ENCODE measurements around the gene TSEN54.

Gene TSEN54

GRCh38 chr17:75544250-75544649 lies 27.9 kb downstream of the TSEN54 start:
- no peak for DNase-seq (ENCODE audit: low spot score)

- no peak for DNase-seq (ENCODE audit: low spot score)
Measured at GRCh38 chr17:75546181-75546580, 29.9 kb downstream of the TSEN54 start.

- no peak for DNase-seq (ENCODE audit: low spot score)
Measured at GRCh38 chr17:75547091-75547490, 30.8 kb downstream of the TSEN54 start.

DNA sequence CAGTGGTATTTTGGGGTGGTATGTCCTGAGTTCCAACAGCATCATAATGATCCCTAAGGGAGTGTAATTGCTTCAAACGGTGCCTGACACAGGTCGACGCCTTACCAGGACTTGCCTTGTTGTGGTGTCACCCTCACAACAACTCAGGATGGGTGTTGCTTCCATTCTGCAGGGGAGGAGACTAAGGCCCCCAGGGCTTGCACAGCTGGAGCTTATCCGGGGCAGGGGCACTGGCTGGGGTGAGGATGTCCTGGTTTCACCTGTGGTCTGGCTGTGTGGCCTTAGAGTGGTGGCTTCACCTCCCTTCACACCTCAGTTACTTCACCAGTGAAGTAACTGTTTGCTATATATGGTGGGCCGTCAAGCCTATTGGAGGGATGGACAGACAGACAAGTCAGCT lies 32.5 kb downstream of the TSEN54 start:
- DNase-seq (ENCODE audit: low spot score): no peak

DNA sequence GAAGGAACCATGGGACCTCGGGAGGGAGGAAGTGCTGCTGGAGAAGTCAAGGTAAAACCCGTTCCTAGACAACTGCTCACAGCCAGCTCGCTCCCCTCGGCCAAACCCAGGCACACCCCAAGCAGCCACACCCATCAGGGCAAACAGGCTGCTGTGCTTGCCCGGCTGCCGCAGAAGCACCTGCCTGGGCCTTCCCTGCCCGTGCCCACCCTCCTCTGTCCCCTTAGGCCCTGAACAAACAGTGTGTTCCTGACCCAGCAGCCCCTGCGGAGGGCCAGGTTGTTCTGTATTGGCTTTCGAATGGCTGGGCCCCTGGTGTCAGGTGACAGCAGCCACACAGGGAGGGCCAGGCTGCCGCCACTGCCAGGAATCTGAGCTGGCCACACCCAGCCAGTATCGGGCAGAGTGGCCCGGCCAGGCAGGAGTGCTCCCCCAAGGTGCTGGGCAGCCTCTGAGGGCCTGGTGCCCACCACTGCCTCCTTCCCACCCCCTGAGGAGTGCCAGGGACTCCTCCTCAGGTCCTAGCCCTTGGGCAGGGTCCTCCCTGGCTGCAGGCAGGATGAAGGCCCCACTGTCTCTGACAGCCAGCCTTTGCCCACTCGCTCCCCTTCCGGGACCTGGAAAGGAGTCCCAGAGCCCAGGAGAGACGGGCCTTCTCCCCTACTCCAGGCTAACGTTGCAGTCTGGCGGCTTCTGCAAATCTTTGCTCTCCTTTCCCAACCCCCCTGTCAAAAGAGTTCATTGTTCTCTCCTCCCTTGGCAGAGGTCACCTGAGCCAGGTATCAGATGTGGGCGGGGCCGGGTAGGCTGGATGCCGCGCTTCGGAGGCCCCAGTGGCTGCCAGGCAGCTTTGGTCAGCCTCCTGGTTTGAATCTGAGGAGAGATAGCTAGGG lies 33.2 kb downstream of the TSEN54 start:
- no peak for DNase-seq (ENCODE audit: low spot score)

DNA sequence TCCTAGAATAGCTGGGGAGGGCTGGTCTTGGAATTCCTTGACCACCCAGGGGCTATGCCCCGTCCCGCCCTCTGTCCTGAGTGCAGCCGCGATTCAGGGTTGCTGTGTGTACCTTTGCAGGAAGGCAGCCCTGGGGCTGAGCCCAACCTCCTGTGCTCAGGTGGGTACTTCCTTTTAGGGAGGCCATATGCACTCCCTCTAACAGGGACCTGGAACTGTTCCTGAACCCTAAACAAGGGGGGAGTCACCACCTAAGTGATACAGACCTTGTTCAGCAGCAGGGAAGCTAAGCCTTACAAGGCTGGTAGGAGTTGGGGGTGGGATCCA lies 33.8 kb downstream of the TSEN54 start:
- no peak for DNase-seq (ENCODE audit: low spot score)

- DNase-seq (ENCODE audit: low spot score): no peak
Measured at GRCh38 chr17:75551266-75551665, 34.9 kb downstream of the TSEN54 start.

DNA sequence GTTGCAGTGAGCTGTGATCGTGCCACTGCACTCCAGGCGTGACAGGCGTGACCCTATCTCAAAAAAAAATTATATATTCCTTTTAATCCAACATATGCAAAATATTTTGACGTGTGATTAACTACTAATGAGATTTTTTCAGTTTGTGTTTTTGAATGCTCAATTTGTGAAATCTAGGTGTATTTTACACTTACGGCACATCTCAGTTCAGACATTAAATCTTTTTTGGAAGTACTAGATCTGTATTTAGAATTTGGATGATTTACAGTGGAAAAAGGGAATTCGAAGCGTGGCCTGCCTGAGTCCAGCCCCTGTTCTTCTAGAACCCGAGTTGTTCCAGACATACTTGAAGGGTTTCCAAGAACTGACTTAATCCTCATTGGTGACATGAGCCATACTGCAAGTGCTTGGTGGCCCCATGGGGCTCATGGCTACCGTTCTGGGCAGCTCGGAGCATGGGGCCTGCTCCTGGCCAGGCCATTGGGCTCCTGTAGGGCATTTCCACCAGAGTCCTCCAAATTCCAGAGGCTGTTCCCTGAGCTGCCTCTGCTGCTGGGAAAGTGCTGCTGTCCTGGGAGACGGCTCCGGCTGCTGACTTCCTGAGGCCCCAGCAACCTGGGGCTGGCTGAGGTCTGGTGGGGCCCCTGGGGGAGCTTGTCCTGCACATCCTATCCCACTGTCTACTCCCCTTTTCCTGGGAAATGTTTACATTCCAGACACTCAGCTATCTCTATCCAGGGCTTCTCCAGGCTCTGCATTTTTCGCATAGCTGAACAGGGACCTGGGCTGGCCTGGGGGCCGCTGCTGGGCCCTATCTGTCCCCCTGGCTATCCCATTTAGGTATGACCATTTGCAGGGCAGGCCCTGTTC lies 36.3 kb downstream of the TSEN54 start:
- peak; percentile 22 for DNase-seq (ENCODE audit: low spot score)

- DNase-seq (ENCODE audit: low spot score): no peak
Measured at GRCh38 chr17:75553295-75554110, 37.2 kb downstream of the TSEN54 start.

- DNase-seq (ENCODE audit: low spot score): no peak
Measured at GRCh38 chr17:75555679-75556153, 39.4 kb downstream of the TSEN54 start.

GRCh38 chr17:75557075-75557851 lies 40.9 kb downstream of the TSEN54 start:
- DNase-seq (ENCODE audit: low spot score): peak; percentile 88

DNA sequence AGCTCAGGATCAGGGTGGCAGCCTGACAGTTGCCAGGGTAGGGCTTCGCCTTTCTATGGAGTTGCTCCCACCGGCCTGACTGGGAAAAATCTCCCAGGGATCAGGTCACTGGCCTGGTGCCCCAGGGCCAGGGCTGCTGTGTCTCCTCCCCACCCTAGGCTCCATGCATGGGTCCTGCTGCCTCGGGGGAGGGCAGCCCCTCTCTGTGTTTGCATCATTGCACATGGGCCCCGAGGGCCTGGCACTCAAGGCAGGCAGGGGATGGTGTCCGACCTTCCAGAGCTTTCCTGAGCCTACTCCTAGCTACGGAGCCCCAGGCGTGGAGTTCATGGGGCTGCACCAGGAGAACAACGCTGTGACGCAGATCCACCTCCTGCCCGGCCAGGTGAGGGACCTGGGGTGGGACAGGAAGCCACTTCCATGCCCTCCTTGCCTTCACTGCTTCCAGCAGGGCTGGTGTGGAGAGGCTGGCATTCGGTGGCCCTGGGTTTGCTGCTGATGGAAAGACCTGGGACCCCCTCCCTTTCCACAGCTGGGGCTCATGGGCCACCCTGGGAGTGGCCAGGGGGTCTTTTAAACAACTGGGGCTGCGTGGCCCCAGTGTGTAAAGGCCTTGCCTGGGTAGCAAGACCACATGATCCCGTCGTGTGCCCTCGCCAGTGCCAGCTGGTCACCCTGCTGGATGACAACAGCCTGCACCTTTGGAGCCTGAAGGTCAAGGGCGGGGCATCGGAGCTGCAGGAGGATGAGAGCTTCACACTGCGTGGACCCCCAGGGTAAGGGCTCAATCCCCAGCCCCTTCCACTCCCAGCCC lies 41.7 kb downstream of the TSEN54 start:
- no peak for DNase-seq (ENCODE audit: low spot score)

- DNase-seq (ENCODE audit: low spot score): peak; percentile 56
Measured at GRCh38 chr17:75558666-75559530, 42.6 kb downstream of the TSEN54 start.

DNA sequence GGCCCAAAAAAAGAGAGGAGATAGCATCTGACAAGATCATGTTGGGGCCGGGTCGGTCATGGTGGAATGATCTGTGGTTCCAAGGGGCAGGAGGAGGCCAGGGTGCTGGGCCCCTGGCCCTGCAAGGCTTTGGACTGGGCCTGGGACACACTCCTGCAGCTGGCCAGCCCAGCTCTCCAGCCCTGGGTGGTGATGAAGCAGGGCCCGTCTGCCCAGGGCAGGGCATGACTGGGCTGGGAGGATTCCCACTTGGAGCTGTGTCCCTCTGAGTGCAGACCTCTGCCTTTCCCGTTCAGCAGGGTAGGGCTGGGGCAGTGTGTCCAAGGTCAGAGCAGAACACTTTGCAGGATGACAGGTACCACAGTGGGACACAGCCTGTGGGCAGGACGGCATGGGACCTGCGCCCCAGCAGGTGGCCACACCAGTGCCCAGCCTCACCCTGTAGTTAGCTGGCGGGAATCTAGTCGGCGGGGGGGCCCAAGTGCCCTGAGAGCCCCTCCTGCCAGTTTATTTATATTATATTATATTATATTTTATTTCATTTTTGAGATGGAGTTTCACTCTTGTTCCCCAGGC lies 43.7 kb downstream of the TSEN54 start:
- DNase-seq (ENCODE audit: low spot score): no peak

DNA sequence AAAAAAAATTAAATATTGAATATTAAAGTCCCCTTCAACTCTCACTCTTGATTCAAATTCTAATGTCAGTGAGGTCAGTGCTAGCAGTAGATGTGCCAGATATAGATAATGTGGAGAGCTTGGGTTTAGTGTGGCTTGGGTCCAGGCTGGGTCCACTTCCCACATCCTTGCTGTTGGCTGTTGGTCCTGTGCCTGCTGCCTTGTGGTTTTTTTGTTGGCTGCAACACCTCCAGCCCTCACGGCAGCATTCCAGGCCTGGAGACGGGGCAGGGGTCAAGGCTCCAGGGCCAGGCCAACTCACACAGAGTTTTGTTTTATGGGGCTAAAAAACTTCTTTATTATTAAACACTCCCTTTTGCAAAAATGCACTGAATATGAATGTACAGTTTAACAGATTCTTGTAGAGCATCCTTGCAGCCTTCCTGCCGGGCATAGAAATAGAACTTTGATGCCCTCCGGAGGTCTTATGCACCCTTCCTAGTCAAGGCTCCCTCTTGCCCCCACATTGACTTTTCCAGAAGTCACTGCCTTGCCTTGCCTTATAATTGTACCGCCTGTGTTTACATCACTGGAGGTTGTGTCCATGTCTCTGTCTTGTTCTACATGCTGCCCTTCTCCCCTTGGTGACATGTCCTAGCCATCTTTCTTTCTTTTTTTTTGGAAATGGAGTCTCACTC lies 45.7 kb downstream of the TSEN54 start:
- no peak for DNase-seq (ENCODE audit: low spot score)

GRCh38 chr17:75563063-75563758 lies 46.9 kb downstream of the TSEN54 start:
- DNase-seq (ENCODE audit: low spot score): no peak

DNA sequence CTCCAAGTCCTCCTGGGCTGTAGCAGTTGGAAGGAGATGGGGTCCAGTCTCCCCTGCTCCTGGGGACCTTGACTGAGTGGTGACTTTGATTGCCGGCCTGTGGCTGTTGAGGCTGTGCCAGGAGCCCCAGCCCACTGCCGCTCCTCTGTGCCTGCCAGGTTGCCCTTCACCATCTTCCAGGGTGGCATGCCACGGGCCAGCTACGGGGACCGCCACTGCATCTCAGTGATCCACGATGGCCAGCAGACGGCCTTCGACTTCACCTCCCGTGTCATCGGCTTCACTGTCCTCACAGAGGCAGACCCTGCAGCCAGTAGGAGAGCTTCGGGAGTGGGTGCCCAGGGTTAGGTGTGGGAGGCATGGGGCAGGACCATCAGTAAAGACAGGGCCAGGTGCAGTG lies 47.9 kb downstream of the TSEN54 start:
- no peak for DNase-seq (ENCODE audit: low spot score)

- DNase-seq (ENCODE audit: low spot score): no peak
Measured at GRCh38 chr17:75565066-75565465, 48.7 kb downstream of the TSEN54 start.

Data from cerebellar cortex (tissue), 1 donor.